Endothelial cell of umbilical vein (primary cell): ENCODE data around the gene ATP5F1B.

Experiments used
- CTCF ChIP-seq, 2 donors: IDR thresholded peaks; 1 replicate in 1 of 2; 2 replicates in 1 of 2; pipeline ENCODE4 v1.5.1; 2011; ENCODE audit warnings: low read length in 2 of 2, mild to moderate bottlenecking in 2 of 2, moderate library complexity in 2 of 2, control low read depth in 1 of 2, inconsistent platforms in 1 of 2, low read depth in 1 of 2; ENCODE audit not compliant: insufficient read depth in 1 of 2; ENCODE audit errors: extremely low read depth in 1 of 2
- EZH2 ChIP-seq: IDR thresholded peaks from 2 replicates; pipeline ENCODE4 v1.6.1; 2012; ENCODE audit warnings: borderline replicate concordance, low read depth, mild to moderate bottlenecking, moderate library complexity, low read length, inconsistent platforms; ENCODE audit not compliant: severe bottlenecking
- FOS ChIP-seq: IDR thresholded peaks from 2 replicates; pipeline ENCODE4 v1.6.1; 2011; ENCODE audit warnings: mild to moderate bottlenecking, low read length, moderate library complexity, borderline replicate concordance; ENCODE audit not compliant: insufficient read depth
- GATA2 ChIP-seq: IDR thresholded peaks from 2 replicates; pipeline ENCODE4 v1.7.0; 2011; ENCODE audit warnings: low read depth, mild to moderate bottlenecking, moderate library complexity, mixed read lengths, low read length; ENCODE audit not compliant: insufficient read length, insufficient read depth
- JUN ChIP-seq: IDR thresholded peaks from 2 replicates; pipeline ENCODE4 v1.6.1; 2011; ENCODE audit warnings: borderline replicate concordance, low read depth; ENCODE audit not compliant: insufficient read length, insufficient read depth
- MYC ChIP-seq: IDR thresholded peaks from one replicate; pipeline ENCODE4 v1.6.1; 2011; ENCODE audit warnings: mild to moderate bottlenecking, low read depth, low read length
- POLR2A ChIP-seq: IDR thresholded peaks from 2 replicates; pipeline ENCODE4 v1.6.1; 2012; ENCODE audit warnings: low read depth, mild to moderate bottlenecking, control low read depth, low read length
- POLR2AphosphoS5 ChIP-seq: IDR thresholded peaks from 2 replicates; pipeline ENCODE4 v1.6.1; 2012; ENCODE audit warnings: low read depth, mild to moderate bottlenecking, control low read depth, low read length, moderate library complexity; ENCODE audit not compliant: insufficient read depth
- TF ChIP-seq, protein P1 (sequence below): IDR thresholded peaks from 2 replicates; pipeline ENCODE4 v1.6.1; 2011; ENCODE audit not compliant: insufficient read depth, insufficient read length

DNA sequence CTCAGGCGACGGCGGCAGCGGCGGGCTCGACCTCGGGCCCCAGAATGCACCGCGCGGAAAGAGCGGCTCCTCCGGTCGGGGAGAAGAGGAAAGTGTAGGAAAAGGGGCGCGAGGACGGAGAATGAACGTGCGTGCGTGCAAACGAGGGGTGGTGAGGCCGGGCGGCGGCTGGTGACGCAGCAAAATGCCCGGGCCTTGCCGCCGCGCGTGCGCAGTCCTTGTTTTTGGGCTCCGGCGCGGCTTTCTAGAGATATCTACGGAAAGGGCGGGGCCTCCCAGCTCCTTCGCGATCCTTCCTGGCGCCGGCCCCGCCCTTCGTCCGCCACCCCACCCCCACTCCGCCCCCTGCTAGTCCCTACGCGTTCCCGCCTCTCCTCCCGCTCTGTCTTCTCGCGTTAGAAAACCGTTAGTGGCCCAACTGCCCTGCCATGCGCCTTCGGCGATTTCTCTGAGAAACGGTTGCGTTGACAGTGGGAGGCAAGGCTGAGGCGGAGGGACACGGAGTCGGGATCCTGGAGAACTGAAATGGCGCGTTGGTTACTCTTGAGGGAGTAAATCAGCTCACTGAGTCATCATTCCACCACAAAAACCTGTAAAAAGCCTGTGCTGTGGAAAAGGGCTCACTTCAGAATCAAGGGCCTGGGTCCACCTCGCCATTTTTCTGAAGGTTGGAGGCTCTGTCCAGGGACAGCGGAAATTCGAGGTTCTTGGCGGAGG lies 42.5 kb upstream of the ATP5F1B start, which contains the start of gene PTGES3:
- TF ChIP-seq EZH2: no peak
- TF ChIP-seq CTCF (IDR thresholded peaks at IDR 0.05; ENCODE audit: extremely low read depth in 1 of 2, insufficient read depth in 1 of 2, low read depth in 1 of 2, low read length in 2 of 2): peak in 1 of 2 donors; percentile 3
- peak; percentile 88 for TF ChIP-seq POLR2A
- peak; percentile 88 for TF ChIP-seq POLR2AphosphoS5
- no peak for TF ChIP-seq FOS
- TF ChIP-seq GATA2: no peak
- peak; percentile 73 for TF ChIP-seq MYC
- TF ChIP-seq, protein P1, sequence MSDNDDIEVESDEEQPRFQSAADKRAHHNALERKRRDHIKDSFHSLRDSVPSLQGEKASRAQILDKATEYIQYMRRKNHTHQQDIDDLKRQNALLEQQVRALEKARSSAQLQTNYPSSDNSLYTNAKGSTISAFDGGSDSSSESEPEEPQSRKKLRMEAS: peak; percentile 79
- no peak for TF ChIP-seq JUN
